Endothelial cell of umbilical vein (primary cell): ENCODE data around the gene POLR1B. TPM values are rescaled to one million over a fixed set of nuclear protein-coding genes. Genes with fewer than 3 reads are reported as not detected.

Experiments
- BruUV-seq: library from RNA; stranded (reverse); fragments of 400-500 nt; replicated peaks from 2 replicates; lab custom pipeline; 2021; lab: Mats Ljungman, UMichigan
- CTCF ChIA-PET: fragments of 300-600, 350-600 bp; sonication (Branson Sonifier 250); formaldehyde crosslinking; loops from one replicate; lab custom pipeline; 2021; ENCODE audit warnings: antibody characterized with exemption, inconsistent platforms; lab: Charles Lee
- POLR2A ChIA-PET: fragments of 300-600, 350-600 bp; sonication (Branson Sonifier 250); formaldehyde crosslinking; loops from one replicate; lab custom pipeline; 2021; ENCODE audit warnings: antibody characterized with exemption, inconsistent platforms; lab: Charles Lee
- DNase-seq: peaks from one replicate; pipeline ENCODE4 v3.0.0-alpha.2; 2011; ENCODE audit warnings: low read depth, low spot score
- FAIRE-seq: peaks from 2 replicates; lab custom pipeline; 2011; peaks lifted over from hg19 to GRCh38; lab: Jason Lieb, UNC
- H2AFZ ChIP-seq: 2 replicates; pipeline ENCODE4 v1.6.0; 2012; ENCODE audit warnings: low read depth, low read length, control low read depth, inconsistent platforms
- H3K27ac ChIP-seq: 2 replicates; pipeline ENCODE4 v1.5.1; 2011; ENCODE audit warnings: low read depth, mild to moderate bottlenecking, control low read depth, low read length, moderate library complexity; ENCODE audit not compliant: insufficient read depth
- H3K27me3 ChIP-seq, 2 experiments: 2 replicates each; pipeline versions ENCODE4 v1.6.0 to v1.6.1; 2011; ENCODE audit warnings: low read length in 2 of 2, mixed read lengths in 1 of 2; ENCODE audit not compliant: control insufficient read depth in 2 of 2, insufficient read depth in 2 of 2
- H3K36me3 ChIP-seq, 2 experiments: 2 replicates in 1 of 2; 3 replicates in 1 of 2; pipeline ENCODE4 v1.5.1; 2011; ENCODE audit warnings: low read length in 2 of 2, mild to moderate bottlenecking in 1 of 2, moderate library complexity in 1 of 2; ENCODE audit not compliant: control insufficient read depth in 2 of 2, insufficient read depth in 2 of 2; ENCODE audit errors: extremely low read depth in 1 of 2
- H3K4me1 ChIP-seq: 3 replicates; pipeline ENCODE4 v1.5.1; 2011; ENCODE audit warnings: mild to moderate bottlenecking, low read length; ENCODE audit not compliant: control insufficient read depth, insufficient read depth; ENCODE audit errors: extremely low read depth
- H3K4me2 ChIP-seq: 2 replicates; pipeline ENCODE4 v1.6.1; 2011; ENCODE audit warnings: low read length, control low read depth, mixed read lengths; ENCODE audit not compliant: insufficient read depth
- H3K4me3 ChIP-seq, 3 experiments: fragments of 200-600 bp in 1 of 3; sonication (generic), shearing (Covaris generic) in 1 of 3; replicated peaks in 1 of 3; 2 replicates each; pipeline ENCODE4 v1.5.1; 2011 to 2016; ENCODE audit warnings: control low read depth in 3 of 3, low read length in 3 of 3, mild to moderate bottlenecking in 2 of 3, inconsistent platforms in 1 of 3, low read depth in 1 of 3, moderate library complexity in 1 of 3; ENCODE audit not compliant: insufficient read depth in 1 of 3
- H3K79me2 ChIP-seq: 2 replicates; pipeline ENCODE4 v1.6.0; 2012; ENCODE audit warnings: low read length, inconsistent platforms; ENCODE audit not compliant: control insufficient read depth, insufficient read depth
- H3K9ac ChIP-seq: replicated peaks from 2 replicates; pipeline ENCODE3; 2011; ENCODE audit warnings: low read length, control low read depth; ENCODE audit not compliant: insufficient read depth; ENCODE audit errors: extremely low read depth
- H3K9me1 ChIP-seq: replicated peaks from 3 replicates; pipeline ENCODE4 v1.6.0; 2011; ENCODE audit warnings: mild to moderate bottlenecking, low read length; ENCODE audit not compliant: control insufficient read depth, insufficient read depth; ENCODE audit errors: extremely low read depth
- H3K9me3 ChIP-seq: replicated peaks from 2 replicates; pipeline ENCODE4 v1.5.1; 2012; ENCODE audit warnings: low read length, inconsistent platforms; ENCODE audit not compliant: control insufficient read depth, insufficient read depth
- H4K20me1 ChIP-seq: replicated peaks from 2 replicates; pipeline ENCODE3; 2011; ENCODE audit warnings: mild to moderate bottlenecking, low read length; ENCODE audit not compliant: control insufficient read depth, insufficient read depth; ENCODE audit errors: extremely low read depth
- EZH2 ChIP-seq: IDR thresholded peaks from 2 replicates; pipeline ENCODE4 v1.6.1; 2012; ENCODE audit warnings: borderline replicate concordance, low read depth, mild to moderate bottlenecking, moderate library complexity, low read length, inconsistent platforms; ENCODE audit not compliant: severe bottlenecking
- FOS ChIP-seq: IDR thresholded peaks from 2 replicates; pipeline ENCODE4 v1.6.1; 2011; ENCODE audit warnings: mild to moderate bottlenecking, low read length, moderate library complexity, borderline replicate concordance; ENCODE audit not compliant: insufficient read depth
- GATA2 ChIP-seq: IDR thresholded peaks from 2 replicates; pipeline ENCODE4 v1.7.0; 2011; ENCODE audit warnings: low read depth, mild to moderate bottlenecking, moderate library complexity, mixed read lengths, low read length; ENCODE audit not compliant: insufficient read length, insufficient read depth
- JUN ChIP-seq: IDR thresholded peaks from 2 replicates; pipeline ENCODE4 v1.6.1; 2011; ENCODE audit warnings: borderline replicate concordance, low read depth; ENCODE audit not compliant: insufficient read length, insufficient read depth
- MYC ChIP-seq: IDR thresholded peaks from one replicate; pipeline ENCODE4 v1.6.1; 2011; ENCODE audit warnings: mild to moderate bottlenecking, low read depth, low read length
- POLR2A ChIP-seq: IDR thresholded peaks from 2 replicates; pipeline ENCODE4 v1.6.1; 2012; ENCODE audit warnings: low read depth, mild to moderate bottlenecking, control low read depth, low read length
- POLR2AphosphoS5 ChIP-seq: IDR thresholded peaks from 2 replicates; pipeline ENCODE4 v1.6.1; 2012; ENCODE audit warnings: low read depth, mild to moderate bottlenecking, control low read depth, low read length, moderate library complexity; ENCODE audit not compliant: insufficient read depth
- dilution Hi-C: fragments of 300-500 bp; cut with MboI; formaldehyde crosslinking; loops from one replicate; pipeline ENCODE4 v1.15.0; 2019; ENCODE audit warnings: low sequenced_read_pairs; ENCODE audit not compliant: extremely low pct_ligation_motif_present
- intact Hi-C: fragments of 100-400 bp; cut with micrococcal nuclease; formaldehyde crosslinking; loops from one replicate; pipeline ENCODE4 v1.10.0; 2022
- polyA plus RNA-seq, 4 experiments: library from polyadenylated mRNA; depleted of rRNA in 3 of 4; stranded (reverse) in 3 of 4; unstranded in 1 of 4; fragments of >200 nt; gene quantifications; 2 replicates each; pipeline versions ENCODE4 v1.2.1 to v1.2.3, GENCODE V29; 2011 to 2012; ENCODE audit warnings: missing spikeins in 1 of 4
- total RNA-seq: library from RNA; stranded (reverse); gene quantifications from 2 replicates; pipeline ENCODE4 v1.2.3, GENCODE V29; 2021
- TF ChIP-seq, protein P1 (sequence below), 2 donors: IDR thresholded peaks; 1 replicate in 1 of 2; 2 replicates in 1 of 2; pipeline ENCODE4 v1.5.1; 2011; ENCODE audit warnings: low read length in 2 of 2, mild to moderate bottlenecking in 2 of 2, moderate library complexity in 2 of 2, control low read depth in 1 of 2, inconsistent platforms in 1 of 2, low read depth in 1 of 2; ENCODE audit not compliant: insufficient read depth in 1 of 2; ENCODE audit errors: extremely low read depth in 1 of 2
- TF ChIP-seq, protein P2 (sequence below): IDR thresholded peaks from 2 replicates; pipeline ENCODE4 v1.6.1; 2011; ENCODE audit not compliant: insufficient read depth, insufficient read length

The POLR1B gene
- total and polyA plus RNA-seq, 2 donors (not counting 3 experiments of a cell fraction or from before 2014, with no cell fraction given) = 12.2 to 28.9 TPM

DNA sequence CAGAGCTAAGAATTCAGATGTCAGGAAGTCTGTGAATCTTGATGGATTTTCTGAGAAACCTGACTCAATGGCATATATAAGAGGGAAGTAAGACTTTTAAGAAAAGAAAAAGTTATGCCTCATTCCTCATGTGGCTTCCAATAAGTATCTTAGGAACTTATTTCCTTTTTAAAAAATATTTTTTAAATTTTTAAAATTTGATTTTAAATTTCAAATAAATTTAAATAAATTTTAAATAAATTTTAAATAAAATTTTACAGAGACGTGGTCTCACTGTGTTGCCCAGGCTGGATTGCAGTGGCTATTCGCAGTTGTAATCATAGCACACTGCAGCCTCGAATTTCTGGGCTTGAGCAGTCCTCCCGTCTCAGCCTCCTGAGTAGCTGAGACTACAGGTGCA lies 11.5 kb upstream of the POLR1B start:
- ChIA-PET POLR2A (interaction anchor here (0.7 kb wide), 1 partner anchor 50 kb away, joined by 3 read pairs; no protein-coding TSS in a partner anchor), CTCF (no interaction called here)
- TF ChIP-seq POLR2AphosphoS5 = no peak
- TF ChIP-seq, protein P1, sequence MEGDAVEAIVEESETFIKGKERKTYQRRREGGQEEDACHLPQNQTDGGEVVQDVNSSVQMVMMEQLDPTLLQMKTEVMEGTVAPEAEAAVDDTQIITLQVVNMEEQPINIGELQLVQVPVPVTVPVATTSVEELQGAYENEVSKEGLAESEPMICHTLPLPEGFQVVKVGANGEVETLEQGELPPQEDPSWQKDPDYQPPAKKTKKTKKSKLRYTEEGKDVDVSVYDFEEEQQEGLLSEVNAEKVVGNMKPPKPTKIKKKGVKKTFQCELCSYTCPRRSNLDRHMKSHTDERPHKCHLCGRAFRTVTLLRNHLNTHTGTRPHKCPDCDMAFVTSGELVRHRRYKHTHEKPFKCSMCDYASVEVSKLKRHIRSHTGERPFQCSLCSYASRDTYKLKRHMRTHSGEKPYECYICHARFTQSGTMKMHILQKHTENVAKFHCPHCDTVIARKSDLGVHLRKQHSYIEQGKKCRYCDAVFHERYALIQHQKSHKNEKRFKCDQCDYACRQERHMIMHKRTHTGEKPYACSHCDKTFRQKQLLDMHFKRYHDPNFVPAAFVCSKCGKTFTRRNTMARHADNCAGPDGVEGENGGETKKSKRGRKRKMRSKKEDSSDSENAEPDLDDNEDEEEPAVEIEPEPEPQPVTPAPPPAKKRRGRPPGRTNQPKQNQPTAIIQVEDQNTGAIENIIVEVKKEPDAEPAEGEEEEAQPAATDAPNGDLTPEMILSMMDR (IDR thresholded peaks at IDR 0.05; ENCODE audit: extremely low read depth in 1 of 2, insufficient read depth in 1 of 2, low read depth in 1 of 2, low read length in 2 of 2) = no peak
- TF ChIP-seq JUN = no peak
- TF ChIP-seq POLR2A = no peak
- TF ChIP-seq GATA2 = no peak
- TF ChIP-seq, protein P2, sequence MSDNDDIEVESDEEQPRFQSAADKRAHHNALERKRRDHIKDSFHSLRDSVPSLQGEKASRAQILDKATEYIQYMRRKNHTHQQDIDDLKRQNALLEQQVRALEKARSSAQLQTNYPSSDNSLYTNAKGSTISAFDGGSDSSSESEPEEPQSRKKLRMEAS = no peak
- TF ChIP-seq MYC = no peak
- TF ChIP-seq FOS = no peak
- no peak for TF ChIP-seq EZH2
- Histone ChIP-seq H3K79me2 (no peaks in the 10 kb centered on the region), H4K20me1 (no peaks in the 10 kb centered on the region), H3K27me3 (no peaks in the 10 kb centered on the region), H3K27ac (no peak overlapping the region), H3K4me3 (no peak overlapping the region), H3K4me1 (no peaks in the 10 kb centered on the region), H3K9ac (no peak overlapping the region), H3K4me2 (no peak overlapping the region), H2AFZ (no peak overlapping the region), H3K36me3 (peaks cover 11 to 16% of the 10 kb centered on the region in 2 experiments), H3K9me1 (no peaks in the 10 kb centered on the region), H3K9me3 (no peaks in the 10 kb centered on the region)
- DNase-seq (no peak), FAIRE-seq (no peak)
- intact Hi-C loops (no loop called here), dilution Hi-C loops (no loop called here)
- no TSS peak for BruUV-seq
